ENCODE data around the gene SUB1.
"Not testable (repeated sequence)": the region's sequence is repeated elsewhere in the genome, so short reads cannot be mapped to it uniquely, and the experiment has no call there.

Gene SUB1

DNA sequence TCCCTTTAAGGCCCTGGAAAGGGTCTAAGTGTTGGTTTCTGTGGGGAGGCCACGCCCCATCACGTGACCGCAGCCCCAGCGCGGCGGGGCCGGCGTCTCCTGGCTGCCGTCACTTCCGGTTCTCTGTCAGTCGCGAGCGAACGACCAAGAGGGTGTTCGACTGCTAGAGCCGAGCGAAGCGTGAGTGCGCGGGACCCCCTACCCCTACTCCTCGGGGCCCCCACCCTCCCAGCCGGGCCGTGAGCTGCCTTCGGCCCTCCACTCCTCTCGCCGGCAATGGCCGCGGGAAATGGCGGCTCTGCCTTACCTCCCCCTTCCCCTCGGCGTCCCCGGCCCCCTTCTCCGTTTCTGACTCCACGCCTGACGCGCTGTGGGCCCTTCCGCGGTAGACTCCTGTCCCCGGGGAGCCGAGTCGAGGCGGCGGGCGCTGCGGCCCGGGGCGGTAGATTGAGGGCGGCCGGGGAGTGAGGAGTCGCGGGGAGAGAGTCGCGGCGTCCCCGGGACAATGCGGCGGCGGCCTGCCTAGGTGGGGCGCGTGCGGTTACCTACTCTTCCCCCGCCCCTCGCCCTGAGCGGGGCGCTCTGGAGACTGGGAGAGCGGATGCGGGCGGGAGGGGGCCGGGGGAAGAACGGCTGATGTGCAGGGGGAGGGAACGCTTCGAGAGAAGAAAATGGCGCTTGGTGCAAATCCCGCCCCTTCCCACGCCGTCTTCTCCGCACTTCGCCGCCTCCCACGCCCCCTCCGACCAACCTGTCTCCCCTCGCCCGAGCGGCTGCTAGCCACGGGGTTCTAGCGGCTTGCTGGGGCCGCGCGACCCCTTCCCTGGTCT lies at the start of gene SUB1:
Gene SUB1 (plus strand): TSS at position 112 of the 830 bp plus-strand sequence. CDS start 2,956 bp downstream, outside the sequence.
- DNase-seq = peak; percentile 95

DNA sequence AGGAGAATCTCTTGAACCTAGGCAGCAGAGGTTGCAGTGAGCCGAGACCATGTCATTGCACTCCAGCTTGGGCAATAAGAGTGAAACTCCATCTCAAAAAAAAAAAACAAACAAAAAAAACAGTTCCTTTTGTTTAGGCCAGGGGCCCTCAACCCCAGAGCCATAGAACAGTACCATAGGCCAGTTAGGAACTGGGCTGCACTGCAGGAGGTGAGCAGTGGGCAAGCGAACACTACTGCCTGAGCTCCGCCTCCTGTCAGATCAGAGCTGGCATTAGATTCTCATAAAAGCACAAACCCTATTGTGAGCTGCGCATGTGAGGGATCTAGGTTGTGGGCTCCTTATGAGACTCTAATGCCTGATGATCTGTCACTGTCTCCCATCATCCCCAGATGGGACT lies 49.1 kb upstream of the SUB1 start:
- no peak for DNase-seq

DNA sequence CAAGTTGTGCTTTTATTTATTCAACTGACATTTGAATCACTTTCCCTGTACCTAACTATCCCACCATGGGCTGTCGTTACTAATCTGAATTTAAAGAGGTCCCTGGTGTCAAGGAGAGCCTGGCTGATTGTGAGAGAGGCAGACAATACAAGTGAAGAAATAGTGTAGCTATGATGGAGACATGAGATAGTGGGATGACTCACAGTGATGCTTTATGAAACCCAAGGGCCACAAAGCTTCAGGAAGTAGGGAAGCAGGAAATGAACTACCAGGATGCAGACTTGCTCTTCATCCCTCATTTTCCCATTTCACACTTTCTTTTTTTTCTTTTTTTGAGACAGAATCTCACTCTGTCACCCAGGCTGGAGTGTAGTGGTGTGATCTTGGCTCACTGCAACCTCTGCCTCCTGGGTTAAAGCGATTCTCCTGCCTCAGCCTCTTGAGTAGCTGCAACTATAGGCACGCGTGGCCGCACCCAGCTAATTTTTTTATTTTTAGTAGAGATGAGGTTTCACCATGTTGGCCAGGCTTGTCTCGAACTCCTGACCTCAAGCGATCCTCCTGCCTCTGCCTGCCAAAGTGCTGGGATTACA lies 47.8 kb upstream of the SUB1 start:
- DNase-seq = not testable (repeated sequence)

DNA sequence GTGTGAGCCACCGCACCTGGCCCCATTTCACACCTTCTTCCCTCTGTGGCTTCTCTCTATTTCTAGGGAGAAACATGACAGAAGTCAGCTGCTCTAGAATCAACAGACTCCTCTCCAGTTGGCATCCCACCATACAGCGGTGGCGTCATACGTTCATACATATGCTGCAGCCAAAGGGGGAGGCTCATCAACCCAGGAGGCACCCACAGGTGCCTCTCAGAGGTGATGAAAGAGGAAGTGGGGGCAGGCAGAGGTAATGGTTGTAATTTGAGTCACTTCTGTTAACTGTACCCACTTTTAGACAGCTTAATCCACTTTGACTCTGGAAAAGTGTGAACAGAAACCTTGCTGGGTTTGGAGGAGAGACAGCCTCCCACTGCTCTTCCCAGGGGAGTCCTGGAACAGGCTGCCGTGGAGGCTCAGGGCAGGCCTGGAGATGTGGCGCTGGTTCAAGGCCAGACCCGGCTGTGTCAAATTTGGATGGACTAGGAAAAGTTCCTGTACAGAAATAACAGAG lies 47.3 kb upstream of the SUB1 start:
- no peak for DNase-seq

DNA sequence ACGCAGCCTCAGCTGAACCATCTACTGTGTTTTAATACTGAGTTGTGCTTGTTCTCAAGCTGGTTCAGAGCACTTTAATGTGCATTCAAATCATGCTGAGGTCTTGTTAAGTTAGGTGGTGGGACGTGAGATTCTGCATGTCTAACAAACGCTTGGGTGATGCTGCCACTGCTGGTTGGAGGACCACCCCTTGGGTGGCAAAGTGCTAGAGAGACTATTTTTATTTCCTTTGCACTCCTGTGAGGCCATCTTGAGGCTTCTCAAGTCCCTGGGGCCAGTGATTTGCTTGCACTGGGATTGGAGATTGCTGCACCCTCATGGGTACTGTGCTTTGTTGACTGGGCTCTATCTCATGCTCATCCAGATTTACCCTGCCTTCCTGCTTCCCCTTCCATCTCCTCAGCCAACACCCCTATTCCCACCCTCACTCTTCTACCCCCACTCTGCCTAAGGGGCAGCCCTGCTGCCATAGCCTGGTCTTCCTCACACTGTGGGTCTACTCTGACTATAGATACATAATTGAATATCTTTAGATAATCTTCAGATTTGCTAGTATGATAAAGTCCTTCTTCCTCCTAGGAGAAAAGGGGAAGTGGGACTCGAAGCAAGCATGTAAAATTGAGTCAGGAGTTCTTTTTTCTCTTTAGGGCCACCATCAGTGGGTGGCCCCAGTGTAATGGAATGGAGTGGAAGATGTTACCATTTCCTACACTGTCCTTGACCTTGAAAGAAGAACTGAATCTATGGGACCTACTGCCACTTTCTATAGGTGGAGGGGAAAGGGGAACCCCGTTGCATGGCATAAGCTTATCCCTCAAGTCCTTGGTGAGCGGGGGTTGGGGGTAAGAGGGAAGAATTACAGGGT lies 45.1 kb upstream of the SUB1 start:
- no peak for DNase-seq

DNA sequence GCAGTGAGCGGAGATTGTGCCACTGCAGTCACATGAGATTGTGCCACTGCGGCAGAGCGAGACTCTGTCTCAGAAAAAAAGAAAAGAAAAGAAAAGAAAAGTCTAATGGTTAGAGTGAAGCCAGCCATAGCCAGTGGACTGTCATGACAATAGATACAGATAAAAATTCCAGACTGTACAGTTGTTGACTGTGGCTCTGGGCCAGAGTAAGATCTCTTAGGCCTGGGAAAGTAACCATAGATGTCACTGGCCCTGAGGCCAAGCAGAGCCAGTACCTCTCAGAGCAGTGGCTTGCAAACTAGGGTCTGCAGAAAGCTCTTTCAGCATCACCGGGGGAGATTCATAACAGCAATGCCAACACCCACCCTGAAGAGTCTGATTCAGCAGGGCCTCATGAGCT lies 44.1 kb upstream of the SUB1 start:
- DNase-seq = no peak

DNA sequence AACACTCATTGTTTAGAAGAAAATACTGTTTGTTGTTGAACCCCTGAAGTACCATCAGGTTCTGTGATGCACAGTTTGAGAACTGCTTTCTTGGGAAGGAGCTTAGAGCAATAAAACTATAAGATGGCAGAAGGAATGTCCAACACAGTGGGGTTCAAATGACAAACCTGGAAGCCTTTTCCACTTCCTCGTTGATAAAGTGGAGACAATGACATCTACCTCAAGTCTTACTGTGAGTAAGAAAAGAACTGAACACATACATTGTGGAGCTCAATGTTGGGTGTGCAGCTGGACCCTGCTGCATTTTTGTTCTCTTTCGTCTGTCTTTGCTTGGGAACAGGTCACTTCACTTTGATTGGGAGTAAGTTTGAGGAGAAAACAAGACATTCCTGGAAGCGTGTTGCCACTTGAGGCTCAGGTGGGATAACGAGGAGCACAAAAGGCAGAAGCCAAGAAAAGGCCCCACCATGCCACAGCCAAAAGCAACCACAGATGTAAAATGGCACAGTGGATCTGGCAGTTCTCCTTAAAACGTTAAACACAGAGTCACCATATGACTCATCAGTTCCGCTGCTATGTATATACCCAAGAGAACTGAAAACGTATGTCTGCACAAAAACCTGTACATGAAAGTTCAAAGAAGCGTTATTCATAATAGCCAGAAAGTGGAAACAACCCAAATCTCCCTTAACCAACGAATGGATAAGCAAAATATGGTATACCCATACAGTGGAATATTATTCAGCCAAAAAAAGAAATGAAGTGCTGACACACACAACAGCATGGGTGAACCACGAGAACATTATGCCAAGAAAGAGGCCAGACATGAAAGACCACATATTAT lies 42.9 kb upstream of the SUB1 start:
- DNase-seq = no peak

DNA sequence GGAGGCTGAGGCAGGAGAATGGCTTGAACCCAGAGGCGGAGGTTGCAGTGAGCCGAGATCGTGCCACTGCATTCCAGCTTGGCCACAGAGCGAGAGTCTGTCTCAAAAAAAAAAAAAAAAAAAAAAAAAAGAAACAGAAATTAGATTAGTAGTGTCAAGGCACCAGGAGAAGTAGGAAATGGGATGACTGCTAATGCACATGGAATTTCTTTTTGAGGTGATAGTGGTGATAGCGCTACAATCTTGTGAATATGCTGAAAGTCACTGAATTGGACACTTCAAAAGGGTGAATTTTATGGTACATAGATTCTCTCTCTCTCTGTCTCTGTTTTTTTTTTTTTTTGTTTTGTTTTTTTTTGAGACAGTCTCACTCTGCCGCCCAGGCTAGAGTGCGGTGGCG lies 42.1 kb upstream of the SUB1 start:
- no peak for DNase-seq

DNA sequence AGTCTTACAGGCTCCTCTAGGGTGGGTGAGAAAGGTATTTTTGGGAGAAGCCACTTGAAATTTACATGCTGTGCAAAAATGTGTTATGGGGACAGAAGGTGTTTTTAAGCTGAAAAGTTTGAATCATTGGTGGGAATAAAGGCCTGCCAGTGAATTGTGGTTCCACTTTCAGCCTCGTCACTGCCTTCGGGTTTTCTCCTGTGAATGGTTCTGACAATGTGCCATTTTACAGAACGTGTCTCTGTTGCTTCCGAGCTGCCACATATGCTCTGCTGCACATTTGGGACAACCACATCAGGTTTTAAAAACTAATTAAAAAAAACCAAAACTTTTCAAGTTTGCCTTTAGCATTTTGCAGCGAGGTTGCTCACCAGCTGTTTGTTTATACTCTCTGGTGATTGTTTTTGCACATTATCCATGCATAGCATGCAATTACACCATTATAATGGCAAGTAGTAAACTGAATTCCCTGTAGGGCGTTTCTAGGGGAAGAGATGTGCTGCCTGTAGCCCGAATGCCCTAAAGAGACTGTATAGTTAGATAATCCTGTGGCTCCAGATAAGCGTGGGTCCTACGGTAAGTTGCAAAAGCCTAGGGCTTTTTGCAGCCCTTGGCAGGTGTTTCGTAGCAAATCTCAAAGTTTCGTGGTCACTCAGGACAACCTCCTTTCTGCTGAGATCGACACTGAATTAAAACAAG lies 40.1 kb upstream of the SUB1 start:
- DNase-seq = no peak

DNA sequence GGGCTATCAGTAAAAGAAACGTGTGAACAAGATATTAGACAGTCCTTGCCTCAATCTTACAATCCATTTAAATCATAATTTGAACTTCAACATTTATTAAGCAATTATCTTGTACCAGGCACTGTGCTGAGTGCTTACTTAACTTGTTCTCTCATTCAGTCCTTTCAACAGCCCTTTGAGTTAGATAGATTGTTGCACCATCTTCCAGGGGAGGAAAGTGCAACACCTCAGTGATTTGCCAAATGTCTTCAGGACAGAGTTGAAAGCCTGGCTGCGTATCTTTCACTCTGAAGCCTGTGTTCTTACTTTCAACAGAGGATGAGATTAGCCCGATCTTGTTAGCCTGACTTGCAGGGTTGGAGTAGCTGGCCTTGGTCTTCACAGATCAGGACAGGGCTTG lies 34.2 kb upstream of the SUB1 start:
- no peak for DNase-seq

DNA sequence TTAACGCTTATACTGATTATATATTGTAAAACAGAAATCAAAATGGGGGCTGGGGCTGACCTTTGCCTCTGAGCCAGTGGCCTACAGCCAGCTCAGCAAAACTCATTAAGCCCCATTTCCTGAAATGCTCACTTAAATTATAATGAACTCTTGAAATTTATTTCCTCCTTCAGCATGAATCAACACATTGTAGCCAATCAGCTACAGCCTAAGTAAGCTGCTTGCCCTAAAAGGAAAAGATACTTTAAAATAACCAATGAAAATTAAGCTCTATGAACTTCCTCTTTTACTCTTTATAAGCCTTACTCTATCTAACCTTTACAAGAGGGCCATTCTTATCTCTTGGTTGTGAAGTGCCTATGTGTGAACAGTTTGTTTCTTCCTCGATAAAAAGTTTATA lies 33.5 kb upstream of the SUB1 start:
- no peak for DNase-seq

DNA sequence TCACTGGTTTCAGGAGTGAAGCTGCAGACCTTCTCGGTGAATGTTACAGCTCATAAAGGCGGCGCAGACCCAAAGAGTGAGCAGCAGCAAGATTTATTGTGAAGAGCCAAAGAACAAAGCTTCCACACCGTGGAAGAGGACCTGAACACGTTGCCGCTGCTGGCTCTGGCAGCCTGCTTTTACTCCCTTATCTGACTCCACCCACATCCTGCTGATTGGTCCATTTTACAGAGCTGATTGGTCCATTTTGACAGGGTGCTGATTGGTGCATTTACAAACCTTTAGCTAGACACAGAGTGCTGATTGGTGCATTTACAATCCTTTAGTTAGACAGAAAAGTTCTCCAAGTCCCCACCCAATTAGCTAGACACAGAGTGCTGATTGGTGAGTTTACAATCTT lies 32.9 kb upstream of the SUB1 start:
- DNase-seq = not testable (repeated sequence)

DNA sequence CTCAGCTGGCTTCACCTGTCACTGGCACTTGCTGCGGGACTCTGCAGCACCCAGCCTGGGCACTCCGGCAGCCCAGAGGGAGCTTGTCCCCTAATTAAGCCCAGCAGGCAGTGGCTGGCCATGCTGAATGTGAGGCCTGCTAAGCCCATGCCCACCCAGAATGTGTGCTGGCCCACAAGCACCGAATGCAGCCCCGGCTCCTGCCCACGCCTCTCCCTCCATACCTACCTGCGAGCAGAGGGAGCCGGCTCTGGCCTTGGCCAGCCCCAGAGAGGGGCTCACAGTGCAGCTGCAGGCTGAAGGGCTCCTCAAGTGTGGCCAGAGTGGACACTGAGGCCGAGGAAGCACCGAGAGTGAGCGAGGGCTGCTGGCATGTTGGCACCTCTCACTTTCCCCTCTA lies 32.4 kb upstream of the SUB1 start:
- no peak for DNase-seq

DNA sequence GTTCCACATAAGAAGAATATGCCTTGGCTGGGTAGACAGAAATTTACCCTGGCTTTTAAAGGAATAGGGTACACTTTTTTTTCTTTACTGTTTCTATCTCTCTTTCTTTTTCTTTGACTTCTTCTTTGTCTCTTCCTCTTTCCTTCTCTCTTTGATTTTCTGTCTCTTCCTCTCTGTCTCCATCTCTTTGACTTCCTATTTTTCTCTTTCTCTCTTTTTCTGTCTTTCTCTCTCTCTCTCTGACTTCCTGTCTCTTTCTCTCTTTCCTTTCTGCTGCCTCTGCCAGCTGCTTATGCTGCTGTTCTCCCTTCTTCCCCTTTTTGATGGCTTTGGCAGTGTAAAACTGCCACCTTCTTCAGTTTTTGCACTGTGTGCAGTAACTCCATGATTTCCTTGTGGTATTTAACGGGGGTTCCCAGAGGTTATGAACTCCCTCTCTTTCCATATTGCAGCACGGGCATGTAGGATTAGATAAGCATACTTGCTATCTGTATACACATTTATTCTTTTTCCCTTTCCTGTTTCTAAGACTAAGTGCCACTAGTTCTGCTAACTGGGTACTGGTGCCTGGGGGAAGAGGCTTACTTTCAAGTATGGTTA lies 31.1 kb upstream of the SUB1 start:
- DNase-seq = not testable (repeated sequence)

DNA sequence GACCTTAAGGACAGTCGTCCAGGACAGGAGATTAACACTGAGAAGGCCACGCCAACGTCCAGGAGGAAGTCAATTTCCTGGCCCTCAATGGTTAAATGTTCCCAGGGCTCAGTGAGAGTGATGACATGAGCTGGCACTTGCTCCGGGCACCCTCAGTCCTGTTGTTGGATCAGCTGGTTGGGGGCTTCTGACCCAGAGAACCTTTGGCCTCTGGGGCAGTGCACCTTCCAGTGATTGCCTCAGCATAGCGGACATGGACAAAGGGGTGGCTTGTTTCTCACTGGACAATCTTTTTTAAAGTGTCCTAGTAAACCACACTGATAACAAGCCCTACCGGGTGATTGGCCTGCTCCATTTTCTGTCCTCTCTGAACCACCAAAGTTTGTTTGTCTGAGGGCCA lies 28.8 kb upstream of the SUB1 start:
- not testable (repeated sequence) for DNase-seq

DNA sequence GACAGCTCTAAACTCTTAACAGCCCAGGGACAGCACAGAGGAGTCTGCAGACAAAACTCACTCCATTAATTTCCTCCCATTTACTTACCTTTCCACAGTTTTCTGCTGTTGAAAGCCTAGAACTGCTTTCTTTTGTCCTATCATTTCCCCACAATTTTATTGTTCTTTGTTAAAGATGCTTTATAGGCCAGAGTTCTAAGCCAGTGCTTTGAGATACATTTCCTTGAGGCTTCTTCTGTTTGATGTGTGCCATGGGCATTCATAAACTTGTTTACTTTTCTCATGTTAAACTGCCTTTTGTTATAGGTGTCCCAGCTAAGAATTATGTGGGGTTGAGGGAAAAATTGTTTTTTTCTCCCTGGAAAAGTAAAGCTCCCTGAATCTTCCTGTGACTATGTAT lies 25.9 kb upstream of the SUB1 start:
- DNase-seq = no peak

DNA sequence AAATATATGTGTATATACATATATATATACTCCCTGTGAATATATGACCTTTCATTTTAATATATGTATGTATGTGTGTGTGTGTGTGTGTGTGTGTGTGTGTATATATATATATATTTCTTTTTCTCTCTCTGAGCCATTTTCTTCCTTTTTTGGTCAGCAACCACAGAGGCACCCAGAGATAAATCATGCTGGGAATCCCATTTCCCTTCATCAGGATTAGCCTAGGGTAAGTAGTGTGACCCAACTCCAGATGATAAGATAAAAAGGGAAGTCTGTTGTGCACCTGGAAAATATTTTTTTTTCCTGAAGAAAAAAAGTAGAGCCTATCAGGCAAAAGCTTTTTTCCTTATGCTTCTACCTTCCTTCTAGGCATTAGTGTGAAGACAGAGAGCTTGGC lies 25.4 kb upstream of the SUB1 start:
- DNase-seq = no peak

DNA sequence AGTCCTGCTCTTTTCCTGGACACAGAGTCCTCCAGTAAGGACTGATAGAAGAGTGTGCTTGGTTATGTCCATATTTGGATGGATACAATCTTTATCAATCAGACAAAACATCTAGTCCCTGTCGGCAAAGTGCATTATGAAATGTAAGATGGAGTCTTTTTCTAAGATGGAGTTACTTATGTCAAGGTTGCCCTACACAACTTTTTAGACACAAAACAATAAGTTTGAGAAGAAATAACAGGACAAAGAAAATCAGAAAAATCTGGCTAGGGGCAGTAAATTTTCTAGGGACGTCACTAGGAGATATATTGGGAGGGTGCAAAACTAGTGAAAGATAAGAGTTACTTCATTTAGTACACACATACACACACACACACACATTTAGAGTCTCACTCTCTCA lies 23.3 kb upstream of the SUB1 start:
- no peak for DNase-seq

DNA sequence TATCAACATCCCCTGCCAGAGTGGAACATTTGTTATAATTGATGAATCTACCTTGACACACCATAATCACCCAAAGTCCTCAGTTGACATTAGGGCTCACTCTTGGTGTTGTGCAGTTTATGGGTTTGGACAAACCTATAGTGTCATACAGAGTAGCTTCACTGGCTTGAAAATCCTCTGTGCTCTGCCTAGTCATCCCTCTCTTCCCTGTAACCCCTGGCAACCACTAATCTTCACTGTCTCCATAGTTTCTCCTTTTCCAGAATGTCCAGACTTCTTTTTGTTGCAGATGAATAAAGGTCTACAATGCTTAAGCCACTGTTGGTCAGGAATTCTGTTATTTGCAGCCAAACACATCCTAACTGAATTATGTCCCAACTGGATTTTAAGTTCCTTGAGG lies 22.5 kb upstream of the SUB1 start:
- no peak for DNase-seq

DNA sequence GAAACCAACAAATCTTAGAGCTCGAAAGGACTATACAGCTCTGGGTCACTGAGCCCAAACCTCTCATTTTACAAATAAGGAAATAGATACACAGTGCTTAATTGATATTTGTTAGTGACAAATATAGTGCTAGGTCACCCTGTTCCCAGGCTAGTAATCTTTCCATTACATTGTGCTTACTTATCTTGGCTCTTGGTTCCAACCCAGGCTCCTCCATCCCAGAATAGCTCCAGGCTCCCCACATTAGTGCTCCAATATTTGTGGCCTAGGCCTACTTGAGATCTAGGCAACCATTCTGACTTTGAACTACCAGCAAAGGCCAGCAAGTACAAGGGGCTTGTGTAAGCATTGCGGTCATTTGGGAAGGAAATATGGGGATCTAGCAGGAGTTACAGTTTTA lies 21.7 kb upstream of the SUB1 start:
- DNase-seq = no peak

DNA sequence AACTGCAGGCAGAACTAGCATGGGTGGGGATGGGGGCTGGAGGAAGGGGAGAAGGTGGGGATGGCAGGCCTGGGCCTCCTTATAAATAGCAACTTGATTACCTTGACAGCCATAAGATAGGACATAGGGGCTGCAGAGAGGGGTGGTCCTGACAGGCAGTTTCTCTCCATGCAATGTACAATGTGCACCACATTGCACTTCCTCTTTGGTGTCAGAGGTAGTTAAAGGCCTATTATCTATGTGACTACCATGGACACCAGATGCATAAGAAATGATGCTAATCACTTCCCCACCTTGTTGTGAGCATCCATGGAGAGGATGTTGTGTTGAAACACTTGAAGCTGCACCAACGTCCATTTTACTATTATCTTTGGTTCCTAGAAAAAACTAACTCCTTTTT lies 20.2 kb upstream of the SUB1 start:
- no peak for DNase-seq

Measured in NCI-H526 treated with DMSO at 0.1 percent for 48 hours (cell line).